Ishikawa (cell line): Measurements from ENCODE around the gene CCNB2.

Experiments used
- CEBPB ChIP-seq: IDR thresholded peaks from 2 replicates; pipeline ENCODE4 v1.6.1; 2012
- CREB1 ChIP-seq: IDR thresholded peaks from 2 replicates; pipeline ENCODE4 v1.6.1; 2012; ENCODE audit warnings: low read depth
- EP300 ChIP-seq: IDR thresholded peaks from 2 replicates; pipeline ENCODE4 v1.6.1; 2012; ENCODE audit warnings: borderline replicate concordance
- FOXM1 ChIP-seq: IDR thresholded peaks from 2 replicates; pipeline ENCODE4 v1.6.1; 2012; ENCODE audit warnings: low read depth, borderline replicate concordance
- NFIC ChIP-seq: IDR thresholded peaks from 2 replicates; pipeline ENCODE4 v1.6.1; 2012
- RAD21 ChIP-seq: IDR thresholded peaks from 2 replicates; pipeline ENCODE4 v1.6.1; 2012; ENCODE audit warnings: low read depth
- REST ChIP-seq: IDR thresholded peaks from 2 replicates; pipeline ENCODE4 v1.6.1; 2012; ENCODE audit warnings: low read depth, mild to moderate bottlenecking
- TAF1 ChIP-seq: IDR thresholded peaks from 2 replicates; pipeline ENCODE4 v1.6.1; 2012; ENCODE audit warnings: low read depth, mild to moderate bottlenecking
- TF ChIP-seq, protein P1 (sequence below): IDR thresholded peaks from 2 replicates; pipeline ENCODE4 v1.6.1; 2012

DNA sequence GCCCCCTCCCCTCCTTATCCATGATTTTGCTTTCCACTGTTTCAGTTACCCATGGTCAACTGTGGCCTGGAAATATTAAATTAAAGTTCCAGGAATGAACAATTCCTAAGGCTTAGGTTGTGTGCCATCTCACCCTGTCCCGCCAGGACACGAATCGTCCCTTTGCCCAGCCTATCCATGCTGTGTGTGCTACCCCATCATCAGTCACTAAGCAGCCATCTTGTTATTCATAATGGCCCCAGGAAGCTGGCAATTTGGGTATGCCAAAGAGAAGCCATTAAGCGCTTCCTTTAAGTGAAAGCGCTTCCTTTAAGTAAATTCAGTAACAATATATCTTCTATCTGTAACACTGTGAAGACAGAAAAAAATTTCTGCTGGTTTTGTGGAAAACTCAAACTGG lies 52.5 kb downstream of the CCNB2 start:
- TF ChIP-seq TAF1 (no peak), CEBPB (no peak), CREB1 (no peak), NFIC (no peak), EP300 (no peak), REST (no peak), FOXM1 (no peak), RAD21 (no peak)
- TF ChIP-seq, protein P1, sequence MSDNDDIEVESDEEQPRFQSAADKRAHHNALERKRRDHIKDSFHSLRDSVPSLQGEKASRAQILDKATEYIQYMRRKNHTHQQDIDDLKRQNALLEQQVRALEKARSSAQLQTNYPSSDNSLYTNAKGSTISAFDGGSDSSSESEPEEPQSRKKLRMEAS = no peak
